GM19035 (cell line): ENCODE results near the gene GCK.

ENCODE experiments used
- ATAC-seq: cut with Tn5 transposase; IDR thresholded peaks from one replicate; pipeline ENCODE4 v1.9.1; 2021; ENCODE audit not compliant: unreplicated experiment

Gene GCK

DNA sequence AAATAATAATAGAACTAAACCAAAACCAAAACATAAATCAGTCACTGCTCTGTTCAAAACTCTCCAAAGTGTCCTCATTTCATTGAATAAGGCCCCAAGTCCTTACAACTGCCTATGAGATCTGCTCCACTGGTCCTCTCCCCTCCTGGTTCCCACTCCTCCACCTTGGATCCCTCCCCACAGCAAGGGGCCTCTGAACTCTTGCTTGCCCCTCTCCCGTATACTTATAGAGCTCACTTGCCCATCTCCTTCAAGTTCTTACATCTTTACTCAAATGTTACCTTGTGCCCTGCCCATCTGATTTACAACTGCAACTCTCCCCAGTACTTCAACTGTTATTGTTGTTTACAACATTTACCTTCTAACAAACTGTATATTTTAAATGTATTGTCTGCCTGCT lies 66.7 kb downstream of the GCK start:
- ATAC-seq = no peak

DNA sequence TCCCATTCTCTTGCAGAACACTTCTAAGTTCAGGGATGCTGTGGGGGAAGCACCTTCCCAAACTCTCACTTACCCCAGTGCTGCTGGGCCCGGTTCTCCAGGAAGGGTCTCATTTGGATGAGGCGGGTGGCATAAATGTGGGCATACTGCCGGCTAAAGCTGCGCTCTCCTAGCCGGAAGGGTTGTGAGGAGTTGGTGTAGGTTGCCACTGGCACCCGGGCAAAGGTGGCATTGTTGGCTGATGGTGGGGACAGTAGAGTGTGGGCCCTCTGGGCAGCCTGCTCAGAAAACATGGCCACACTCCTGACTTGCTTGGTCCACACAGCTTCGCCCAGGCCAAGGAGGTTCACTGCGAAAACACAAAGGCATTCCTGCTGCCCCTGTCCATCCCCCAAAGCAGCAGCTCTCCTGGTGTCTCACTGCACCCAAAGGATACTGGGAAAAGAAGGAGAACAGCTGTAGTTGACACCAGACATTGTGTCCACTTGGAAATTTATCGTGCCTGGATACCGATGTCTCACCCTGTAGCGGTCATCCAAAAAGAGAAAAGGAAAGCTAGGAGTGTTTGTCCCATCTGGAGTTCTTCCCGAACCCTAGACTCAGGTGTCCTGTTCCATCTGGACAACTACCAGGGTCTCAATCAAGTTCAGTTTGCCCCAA lies 67.3 kb downstream of the GCK start:
- no peak for ATAC-seq

DNA sequence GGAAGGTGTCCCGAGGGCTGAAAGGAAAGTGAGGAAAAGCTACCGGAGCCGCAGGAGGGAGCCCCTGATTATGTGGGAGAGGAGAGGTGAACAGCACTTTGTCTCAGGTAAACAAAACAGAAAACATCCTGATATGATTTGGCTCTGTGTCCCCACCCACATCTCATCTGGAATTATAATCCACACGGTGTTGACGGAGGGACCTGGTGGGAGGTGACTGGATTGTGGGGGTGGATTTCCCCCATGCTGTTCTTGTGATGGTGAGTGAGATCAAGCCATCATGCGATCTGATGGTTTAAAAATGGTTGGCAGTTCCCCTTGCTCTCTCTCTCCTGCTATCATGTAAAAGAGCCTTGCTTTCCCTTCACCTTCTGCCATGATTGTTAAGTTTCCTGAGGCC lies 68.8 kb downstream of the GCK start:
- no peak for ATAC-seq

DNA sequence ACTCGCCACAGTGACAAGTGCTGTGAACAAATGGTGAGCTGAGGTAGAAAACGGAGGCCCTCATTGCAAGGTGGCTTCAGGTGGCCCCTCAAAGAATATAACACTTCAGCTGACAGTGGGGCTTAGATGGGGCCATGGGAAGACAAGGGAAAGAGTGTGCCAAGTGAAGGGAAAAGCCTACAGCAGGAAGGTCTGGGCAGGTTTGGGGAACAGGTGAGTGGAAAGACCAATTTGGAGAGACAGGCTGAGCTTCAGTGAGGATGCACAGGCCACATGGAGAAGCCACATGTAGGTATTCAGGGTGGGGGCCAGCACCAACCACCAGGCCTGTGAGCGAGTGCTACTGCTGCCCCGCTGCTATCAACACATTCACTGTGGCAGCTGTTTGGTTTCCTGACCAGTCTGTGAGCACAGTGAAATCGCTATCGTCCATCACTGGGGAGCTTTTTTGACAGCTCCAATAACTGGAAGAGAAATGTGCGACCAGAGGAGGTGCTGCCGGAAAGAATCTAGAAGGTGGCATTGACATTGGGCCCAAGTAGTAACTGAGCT lies 69.3 kb downstream of the GCK start:
- ATAC-seq = no peak

DNA sequence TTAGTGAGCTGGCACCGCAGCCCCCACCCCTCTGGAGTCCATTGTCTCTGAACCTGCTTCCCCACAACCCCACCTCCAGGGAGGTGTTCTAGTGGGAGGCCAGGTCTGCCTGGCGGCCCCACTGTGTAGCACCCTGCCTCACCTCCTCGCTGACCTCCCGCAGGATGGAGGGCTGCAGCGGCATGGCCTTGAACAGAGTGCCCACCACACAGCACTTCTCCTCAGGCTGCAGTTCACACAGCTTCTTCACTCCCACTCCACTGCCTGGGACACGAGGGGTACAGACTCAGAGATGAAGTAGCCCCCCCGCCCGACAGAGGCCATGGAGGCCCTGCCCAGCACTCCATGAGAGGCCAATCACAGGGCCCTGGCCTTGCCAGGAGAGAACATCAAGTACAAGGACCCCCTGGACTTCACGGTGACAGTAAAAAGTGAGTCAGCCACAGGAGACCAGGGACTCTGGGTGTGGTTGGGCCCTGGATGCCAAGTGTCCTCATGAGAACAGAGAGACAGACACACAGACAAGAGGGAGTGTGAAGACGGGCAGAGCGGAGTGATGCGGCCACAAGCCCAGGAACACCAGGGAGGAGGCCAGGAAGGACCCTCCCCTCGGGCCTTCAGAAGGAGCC lies 71.3 kb downstream of the GCK start:
- no peak for ATAC-seq

DNA sequence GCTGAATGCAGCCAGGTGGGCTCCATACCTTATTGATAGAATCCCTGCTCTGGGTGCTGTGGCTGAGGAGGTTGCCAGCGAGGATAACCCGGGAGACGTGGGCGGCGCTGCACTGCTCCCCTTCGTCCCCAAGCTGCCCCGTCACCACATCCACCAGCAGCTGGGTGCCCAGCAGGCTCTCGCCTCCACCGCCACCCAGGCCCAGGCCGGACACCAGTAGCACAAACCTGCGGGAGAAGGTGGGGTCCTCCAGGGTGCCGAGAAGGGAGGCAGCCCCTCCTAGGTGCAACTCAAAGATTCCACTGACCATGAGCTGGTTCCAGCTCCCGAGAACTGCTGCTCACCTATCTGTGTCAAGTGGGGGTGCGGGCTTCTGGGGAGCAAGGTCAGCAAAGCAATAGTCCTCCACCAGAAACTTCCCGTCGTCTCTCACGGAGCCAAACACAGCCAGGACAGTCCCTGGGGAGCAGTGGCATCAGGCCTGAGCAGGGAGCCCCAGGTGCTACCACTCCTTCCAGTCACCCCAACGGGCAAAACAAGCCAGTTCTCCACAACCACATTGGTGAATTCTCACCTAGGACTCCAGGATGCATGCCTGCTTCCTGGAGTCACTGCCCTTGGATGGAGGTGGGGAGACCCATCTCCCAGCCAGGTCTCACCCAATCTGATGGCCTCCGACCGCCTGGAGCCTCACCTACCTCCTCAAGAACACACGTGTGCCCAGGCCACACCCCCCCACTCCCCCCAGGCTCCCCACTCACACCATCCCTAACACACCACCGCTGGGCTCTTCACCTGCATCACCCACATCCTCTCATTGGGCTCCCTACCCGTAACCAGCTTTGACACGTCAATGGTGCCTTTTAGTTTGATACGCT lies 72.2 kb downstream of the GCK start:
- ATAC-seq = no peak

DNA sequence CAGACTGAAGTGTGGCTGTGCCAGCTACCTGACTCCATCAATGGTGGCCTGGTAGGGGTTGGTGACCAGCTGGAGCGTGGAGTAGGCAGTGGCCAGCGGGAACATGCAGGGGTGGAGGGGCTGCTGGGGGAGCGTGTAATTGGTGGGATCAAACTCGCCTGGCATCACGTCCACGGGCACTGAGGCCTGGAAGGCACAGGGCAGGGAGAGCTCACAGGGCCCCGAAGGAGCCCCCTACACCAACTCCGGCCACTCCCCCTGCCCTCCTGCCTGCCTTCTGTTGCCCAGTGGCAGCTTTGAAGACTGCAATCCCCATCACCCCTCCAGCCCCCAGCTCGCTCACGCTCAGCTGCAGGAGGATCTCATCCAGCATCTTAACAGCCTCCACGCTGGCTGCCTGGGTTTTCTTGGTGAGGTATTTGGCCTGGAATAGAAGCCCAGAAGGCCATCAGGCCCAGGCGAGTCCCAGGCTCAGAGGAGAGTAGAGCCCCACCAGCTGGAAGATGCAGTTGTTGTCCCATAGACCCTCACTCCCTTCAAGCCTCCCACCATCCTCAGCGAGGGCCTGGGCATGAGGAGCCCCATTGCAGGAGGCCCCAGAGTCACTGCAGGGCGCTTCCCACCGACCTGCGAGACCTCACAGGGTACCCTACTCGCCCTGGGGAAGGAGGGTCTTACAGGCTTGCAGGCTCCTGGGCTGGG lies 73.0 kb downstream of the GCK start:
- ATAC-seq = no peak

DNA sequence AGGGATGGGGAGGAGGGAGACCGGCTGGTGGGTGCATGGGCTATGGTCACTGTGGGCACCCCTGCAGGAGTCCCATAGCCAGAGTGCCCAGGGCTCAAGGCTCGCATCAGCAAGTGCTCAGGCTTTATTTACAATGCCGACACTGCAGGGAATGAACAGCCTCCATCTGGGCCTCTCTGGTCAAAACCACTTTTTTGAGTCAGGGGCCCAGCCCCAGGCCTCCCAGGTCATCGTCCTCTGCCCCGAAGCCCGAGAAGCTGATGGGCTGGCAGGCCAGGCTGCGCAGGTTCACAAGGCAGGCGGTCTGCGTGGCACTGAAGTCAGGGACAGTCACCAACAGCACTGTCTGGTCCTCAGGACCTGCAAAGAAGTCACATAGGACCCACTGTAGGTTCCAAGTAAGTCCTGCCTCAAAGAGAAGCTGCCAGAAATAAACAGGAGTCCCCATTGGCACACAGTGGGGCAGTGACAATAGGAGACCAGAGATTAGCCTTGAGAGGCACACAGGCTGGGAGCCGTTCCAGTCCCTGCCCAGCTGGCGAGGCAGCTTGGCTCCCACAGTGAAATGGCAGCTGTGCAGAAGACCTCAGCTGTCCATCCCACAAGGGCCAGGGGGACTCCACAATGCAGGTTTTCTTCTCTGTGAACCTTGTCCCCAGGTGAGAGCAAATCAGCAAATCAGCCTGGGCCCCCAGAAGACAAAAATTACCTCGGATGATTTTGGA lies 74.5 kb downstream of the GCK start:
- ATAC-seq = no peak

DNA sequence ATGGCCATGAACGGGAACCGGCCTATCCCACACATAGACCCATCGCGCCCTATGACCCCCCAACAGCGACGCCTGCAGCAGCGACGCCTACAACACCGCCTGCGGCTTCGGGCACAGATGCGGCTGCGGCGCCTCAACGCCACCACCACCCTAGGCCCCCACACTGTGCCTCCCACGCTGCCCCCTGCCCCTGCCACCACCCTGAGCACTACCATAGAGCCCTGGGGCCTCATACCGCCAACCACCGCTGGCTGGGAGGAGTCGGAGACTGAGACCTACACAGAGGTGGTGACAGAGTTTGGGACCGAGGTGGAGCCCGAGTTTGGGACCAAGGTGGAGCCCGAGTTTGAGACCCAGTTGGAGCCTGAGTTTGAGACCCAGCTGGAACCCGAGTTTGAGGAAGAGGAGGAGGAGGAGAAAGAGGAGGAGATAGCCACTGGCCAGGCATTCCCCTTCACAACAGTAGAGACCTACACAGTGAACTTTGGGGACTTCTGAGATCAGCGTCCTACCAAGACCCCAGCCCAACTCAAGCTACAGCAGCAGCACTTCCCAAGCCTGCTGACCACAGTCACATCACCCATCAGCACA lies 75.4 kb downstream of the GCK start:
- no peak for ATAC-seq

DNA sequence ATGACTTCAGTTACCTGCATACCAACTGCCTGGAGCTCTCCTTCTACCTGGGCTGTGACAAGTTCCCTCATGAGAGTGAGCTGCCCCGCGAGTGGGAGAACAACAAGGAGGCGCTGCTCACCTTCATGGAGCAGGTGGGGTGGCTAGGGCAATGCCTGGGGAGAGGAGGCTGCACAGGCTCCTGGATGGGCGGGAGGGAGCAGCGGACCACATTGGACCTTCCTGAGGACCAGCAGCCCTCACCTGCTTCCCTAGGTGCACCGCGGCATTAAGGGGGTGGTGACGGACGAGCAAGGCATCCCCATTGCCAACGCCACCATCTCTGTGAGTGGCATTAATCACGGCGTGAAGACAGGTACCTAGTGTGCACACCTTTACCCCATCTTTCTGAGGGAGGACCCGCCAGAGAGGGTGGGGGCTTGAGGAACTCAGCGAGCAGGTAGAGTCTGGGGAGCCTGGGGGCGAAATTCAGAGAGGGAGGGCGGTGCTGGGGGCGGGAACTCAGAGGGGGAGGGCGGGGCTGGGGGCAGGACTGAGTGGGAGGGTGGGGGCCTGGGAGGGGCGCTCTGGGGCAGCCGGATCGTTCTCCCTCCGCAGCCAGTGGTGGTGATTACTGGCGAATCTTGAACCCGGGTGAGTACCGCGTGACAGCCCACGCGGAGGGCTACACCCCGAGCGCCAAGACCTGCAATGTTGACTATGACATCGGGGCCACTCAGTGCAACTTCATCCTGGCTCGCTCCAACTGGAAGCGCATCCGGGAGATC lies 76.1 kb downstream of the GCK start:
- no peak for ATAC-seq

DNA sequence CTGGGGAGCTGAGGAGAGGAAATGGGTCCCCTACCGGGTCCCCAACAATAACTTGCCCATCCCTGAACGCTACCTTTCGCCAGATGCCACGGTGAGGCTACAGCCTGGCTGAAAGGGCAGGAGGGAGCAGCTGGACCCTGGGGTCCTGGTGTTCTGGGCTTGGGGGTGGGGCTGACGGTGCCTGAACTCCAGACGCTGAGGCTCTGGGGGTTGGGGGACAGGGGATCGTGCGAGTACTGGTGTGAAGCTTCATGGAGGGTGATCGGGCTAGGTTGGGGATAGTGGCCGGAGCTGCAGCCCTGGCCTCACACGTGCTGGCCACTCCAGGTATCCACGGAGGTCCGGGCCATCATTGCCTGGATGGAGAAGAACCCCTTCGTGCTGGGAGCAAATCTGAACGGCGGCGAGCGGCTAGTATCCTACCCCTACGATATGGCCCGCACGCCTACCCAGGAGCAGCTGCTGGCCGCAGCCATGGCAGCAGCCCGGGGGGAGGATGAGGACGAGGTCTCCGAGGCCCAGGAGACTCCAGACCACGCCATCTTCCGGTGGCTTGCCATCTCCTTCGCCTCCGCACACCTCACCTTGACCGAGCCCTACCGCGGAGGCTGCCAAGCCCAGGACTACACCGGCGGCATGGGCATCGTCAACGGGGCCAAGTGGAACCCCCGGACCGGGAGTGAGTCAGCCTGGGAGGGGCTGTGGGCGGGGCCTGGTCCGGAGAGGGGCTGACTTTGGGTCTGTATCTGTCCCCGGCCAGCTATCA lies 76.8 kb downstream of the GCK start:
- ATAC-seq = no peak

DNA sequence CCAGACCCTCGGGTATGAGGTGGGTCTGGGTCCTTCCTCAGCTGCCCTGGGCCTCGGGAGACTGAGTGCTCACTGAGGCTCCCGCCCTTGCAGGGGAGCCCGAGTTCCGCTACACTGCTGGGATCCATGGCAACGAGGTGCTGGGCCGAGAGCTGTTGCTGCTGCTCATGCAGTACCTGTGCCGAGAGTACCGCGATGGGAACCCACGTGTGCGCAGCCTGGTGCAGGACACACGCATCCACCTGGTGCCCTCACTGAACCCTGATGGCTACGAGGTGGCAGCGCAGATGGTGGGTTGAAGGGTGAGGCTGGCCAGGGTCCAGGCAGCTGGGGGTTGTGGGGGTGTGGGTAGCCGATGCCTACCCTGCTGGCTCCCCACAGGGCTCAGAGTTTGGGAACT lies 77.5 kb downstream of the GCK start:
- ATAC-seq = no peak

DNA sequence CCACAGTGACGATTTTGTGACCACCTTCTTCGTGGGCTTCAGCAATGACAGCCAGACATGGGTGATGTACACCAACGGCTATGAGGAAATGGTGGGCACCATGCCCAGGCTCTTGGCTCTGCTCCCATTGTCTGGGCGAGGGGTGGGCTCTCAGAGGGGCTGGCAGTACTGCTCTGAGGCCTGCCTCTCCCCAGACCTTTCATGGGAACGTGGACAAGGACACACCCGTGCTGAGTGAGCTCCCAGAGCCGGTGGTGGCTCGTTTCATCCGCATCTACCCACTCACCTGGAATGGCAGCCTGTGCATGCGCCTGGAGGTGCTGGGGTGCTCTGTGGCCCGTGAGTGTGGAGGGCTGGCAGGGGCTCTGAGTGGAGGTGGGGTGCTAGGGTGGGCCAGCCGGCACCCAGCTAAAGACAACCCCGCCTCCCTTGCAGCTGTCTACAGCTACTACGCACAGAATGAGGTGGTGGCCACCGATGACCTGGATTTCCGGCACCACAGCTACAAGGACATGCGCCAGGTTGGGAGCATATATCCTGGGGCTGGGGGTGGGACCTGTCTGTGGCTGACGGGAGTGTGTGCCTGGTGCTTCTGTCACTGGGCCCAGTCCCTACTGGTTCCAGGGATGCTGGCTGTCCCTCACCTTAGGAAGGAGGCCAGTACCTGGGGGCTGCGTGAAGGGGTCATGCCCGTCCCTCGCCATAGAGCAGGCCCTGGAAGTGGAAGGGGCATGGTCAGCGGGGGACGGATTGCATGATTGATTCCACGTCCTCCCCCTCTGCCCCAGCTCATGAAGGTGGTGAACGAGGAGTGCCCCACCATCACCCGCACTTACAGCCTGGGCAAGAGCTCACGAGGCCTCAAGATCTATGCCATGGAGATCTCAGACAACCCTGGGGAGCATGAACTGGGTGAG lies 78.3 kb downstream of the GCK start:
- ATAC-seq = no peak

DNA sequence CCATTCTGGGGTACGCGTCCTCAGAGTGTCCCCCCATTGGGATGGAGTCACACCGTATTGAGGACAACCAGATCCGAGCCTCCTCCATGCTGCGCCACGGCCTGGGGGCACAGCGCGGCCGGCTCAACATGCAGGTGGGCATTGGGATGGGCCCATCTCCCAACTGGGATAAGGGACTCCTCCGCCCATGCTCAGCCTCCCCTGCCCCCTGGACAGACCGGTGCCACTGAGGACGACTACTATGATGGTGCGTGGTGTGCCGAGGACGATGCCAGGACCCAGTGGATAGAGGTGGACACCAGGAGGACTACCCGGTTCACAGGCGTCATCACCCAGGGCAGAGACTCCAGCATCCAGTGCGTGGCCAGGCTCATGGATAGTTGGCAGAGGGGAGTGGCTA lies 79.2 kb downstream of the GCK start:
- ATAC-seq = no peak

DNA sequence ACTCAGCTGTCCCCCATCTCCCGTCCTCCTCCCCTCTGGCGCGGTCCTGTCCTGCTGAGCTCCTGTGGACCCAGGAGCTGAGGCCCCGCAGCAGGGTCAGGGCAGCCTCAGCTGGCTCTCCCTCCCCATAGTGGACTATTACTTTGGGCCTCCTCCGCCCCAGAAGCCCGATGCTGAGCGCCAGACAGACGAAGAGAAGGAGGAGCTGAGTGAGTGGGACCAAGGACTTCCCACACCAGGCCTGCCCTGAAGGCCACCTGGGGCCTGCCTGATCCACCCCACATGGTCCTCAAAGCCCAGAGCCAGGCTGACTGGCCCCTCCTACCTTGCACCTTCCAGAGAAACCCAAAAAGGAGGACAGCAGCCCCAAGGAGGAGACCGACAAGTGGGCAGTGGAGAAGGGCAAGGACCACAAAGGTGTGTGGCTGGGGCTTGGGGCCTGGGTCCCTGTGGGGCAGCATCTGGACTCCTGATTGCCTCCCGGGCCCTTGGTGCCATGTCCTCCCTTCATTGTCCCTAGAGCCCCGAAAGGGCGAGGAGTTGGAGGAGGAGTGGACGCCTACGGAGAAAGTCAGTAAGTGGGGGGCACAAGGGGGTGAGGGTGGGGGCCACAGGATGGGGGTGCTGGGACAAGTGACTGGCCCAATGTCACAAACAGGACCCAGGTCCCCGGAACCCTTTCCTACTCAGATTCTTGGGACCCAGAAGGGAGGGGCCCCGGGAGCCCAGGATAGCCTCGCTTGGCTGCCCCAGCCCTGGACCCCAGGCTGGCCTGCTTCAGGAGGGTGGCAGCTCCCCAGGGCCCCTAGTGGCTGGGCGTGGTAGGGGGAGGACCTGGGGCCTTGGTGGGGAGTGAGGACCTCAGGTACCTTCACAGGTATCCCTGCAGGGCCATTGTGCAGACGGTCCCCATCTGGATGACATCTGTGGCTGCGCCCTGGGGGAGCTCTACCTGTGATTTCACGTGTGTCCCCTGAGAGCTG lies 80.2 kb downstream of the GCK start:
- ATAC-seq = no peak

DNA sequence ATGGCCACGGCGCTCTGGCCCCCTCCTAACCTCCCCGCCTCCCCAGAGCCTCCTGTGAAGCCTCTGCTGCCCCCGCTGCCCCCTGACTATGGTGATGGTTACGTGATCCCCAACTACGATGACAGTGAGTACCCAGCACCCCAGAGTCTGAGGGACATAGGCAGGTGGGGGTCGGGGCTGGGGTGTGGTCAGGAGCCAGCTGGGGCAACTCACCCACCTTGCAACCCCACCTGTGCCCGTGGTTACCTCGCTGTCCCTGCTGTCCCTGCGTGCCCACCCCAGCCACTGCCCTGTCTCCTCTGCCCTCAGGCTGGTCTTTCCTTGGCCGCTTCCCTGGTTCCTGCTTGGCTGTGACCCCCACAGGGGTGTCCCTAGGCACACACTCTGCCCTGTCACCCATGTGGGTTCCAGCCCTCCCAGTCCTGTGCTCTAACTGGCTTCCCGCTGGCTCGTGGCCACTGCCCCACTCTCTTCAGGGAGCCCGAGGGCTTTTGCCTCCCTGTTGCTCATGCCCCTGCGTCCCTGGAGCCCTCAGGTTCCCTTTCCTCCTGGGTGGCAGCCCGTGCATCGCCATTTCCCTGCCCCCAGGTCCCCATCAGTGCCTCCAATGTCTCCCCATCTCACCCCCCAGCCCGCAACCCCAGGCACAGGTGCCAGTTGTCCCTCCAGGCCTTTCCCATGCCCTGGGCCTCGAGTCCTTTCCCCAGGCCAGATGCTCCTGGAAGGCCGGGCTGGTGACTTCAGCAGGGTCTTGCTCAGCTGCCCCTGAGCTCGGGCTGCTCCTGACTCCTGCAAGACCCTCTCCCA lies 81.1 kb downstream of the GCK start:
- no peak for ATAC-seq
